ENCODE data around the gene PTPN11.

GRCh38 chr12:112498580-112498979 lies 79.8 kb downstream of the PTPN11 start:
- no peak for TF ChIP-seq POLR2A (IDR thresholded peaks at IDR 0.05; ENCODE audit: borderline replicate concordance, extremely low read depth, insufficient read depth, insufficient read length)
- no peak for TF ChIP-seq MAX (IDR thresholded peaks at IDR 0.05)
- TF ChIP-seq ATF3 (IDR thresholded peaks at IDR 0.05): no peak
- no peak for TF ChIP-seq SRF (IDR thresholded peaks at IDR 0.05; ENCODE audit: low read depth)
- no peak for TF ChIP-seq CTCF (IDR thresholded peaks at IDR 0.05 in 2 of 3, conservative IDR thresholded peaks at IDR 0.05 in 1 of 3; ENCODE audit: borderline replicate concordance in 1 of 3, insufficient read depth in 1 of 3, low read depth in 2 of 3, low read length in 2 of 3)
- no peak for TF ChIP-seq POLR2AphosphoS5 (IDR thresholded peaks at IDR 0.05; ENCODE audit: low read depth, low read length)
- no peak for TF ChIP-seq RAD21 (IDR thresholded peaks at IDR 0.05; ENCODE audit: low read depth)
- TF ChIP-seq EGR1 (IDR thresholded peaks at IDR 0.05; ENCODE audit: low read depth): no peak
- no peak for TF ChIP-seq EZH2phosphoT487 (IDR thresholded peaks at IDR 0.05; ENCODE audit: borderline replicate concordance)
- TF ChIP-seq SP1 (IDR thresholded peaks at IDR 0.05; ENCODE audit: low read depth): no peak
- no peak for TF ChIP-seq EZH2 (IDR thresholded peaks at IDR 0.05)
- TF ChIP-seq SIN3A (IDR thresholded peaks at IDR 0.05; ENCODE audit: low read depth): no peak

All from HCT116 (cell line).